Kidney glomerular epithelial cell (primary cell): ENCODE results near the gene NECTIN2.

Source experiments
- DNase-seq: peaks from one replicate; lab custom pipeline; 2025; lab: John Stamatoyannopoulos, UW

NECTIN2 gene

GRCh38 chr19:44845612-44846454 lies at the start of gene NECTIN2:
TSS of gene NECTIN2 (plus strand) at chr19:44846297. CDS start at chr19:44846526, 229 bp downstream.
- peak; percentile 96 for DNase-seq

- DNase-seq = no peak
These were observed 49.4 kb upstream of the NECTIN2 start for GRCh38 chr19:44796701-44797115.

DNA sequence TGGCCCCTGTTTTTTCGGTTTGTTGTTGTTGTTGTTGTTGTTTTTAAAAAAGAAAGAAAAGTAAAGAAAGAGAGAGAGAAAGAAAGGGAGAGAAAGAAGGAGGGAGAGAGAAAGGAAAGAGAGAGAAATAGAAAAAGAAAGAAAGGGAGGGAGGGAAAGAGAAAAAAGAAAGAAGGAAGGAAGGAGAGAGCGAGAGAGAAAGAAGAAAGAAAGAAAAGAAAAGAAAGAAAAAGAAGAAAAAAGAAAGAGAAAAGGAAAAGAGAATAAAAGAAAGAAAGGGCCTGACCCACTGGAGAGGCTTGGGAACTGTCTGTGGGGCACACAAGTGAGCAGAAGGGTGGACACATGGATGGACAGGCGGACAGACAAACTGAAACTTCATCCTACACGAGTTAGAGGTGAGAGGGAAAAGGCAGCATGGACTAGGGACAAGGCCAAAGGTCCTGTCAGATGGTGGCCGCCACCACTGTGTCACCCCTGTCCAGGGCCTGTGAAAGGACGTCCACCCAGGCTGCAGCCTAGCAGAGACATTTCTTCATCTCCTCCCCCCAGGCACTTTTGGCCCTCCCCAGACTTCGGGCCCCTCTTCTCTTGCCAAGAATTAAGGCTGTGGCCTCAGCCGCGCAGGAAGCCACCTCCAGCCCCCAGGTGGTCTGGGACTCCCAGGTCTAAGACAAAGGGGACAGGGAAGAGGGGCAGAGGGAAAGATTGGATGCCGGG lies 46.3 kb upstream of the NECTIN2 start:
- DNase-seq = no peak

DNA sequence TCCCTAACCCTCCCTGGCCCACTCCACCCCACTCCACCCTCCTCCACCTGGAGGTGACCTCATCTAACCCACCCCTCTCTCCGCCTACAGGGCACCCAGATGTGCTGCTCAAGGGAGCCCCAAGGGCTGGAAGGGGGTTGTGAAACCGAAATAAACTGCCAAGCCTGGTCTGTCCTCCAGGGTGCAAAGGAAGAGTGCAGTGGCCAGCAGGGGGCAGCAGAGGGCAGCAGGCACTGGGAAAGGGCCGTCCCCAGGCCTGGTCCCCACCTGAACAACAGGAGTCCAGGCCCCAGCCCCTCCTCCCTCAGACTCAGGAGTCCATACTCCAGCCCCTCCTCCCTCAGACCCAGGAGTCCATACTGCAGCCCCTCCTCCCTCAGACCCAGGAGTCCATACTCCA lies 45.6 kb upstream of the NECTIN2 start:
- peak; percentile 64 for DNase-seq

GRCh38 chr19:44803442-44804428 lies 42.4 kb upstream of the NECTIN2 start:
- no peak for DNase-seq

GRCh38 chr19:44806291-44806690 lies 39.8 kb upstream of the NECTIN2 start:
- DNase-seq = no peak

DNA sequence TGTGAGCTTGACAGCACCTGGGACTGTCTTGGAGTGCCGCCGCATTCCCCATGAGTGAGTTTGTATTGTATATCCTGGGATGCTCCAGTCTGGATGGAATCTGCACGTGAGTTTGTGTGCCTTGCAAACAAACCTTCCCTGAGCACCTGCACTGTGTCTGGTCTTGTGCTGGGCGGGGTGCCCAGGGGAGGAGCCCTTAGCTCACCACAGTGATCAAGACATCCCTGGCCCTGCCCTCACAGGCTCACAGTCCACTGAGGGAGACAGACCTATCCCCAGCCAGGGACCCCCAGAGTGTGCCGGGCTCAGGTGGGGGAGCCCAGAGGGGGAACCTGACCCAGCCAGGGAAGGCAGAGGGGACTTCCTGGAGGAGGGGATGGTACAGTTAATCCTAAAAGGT lies 38.9 kb upstream of the NECTIN2 start:
- no peak for DNase-seq

DNA sequence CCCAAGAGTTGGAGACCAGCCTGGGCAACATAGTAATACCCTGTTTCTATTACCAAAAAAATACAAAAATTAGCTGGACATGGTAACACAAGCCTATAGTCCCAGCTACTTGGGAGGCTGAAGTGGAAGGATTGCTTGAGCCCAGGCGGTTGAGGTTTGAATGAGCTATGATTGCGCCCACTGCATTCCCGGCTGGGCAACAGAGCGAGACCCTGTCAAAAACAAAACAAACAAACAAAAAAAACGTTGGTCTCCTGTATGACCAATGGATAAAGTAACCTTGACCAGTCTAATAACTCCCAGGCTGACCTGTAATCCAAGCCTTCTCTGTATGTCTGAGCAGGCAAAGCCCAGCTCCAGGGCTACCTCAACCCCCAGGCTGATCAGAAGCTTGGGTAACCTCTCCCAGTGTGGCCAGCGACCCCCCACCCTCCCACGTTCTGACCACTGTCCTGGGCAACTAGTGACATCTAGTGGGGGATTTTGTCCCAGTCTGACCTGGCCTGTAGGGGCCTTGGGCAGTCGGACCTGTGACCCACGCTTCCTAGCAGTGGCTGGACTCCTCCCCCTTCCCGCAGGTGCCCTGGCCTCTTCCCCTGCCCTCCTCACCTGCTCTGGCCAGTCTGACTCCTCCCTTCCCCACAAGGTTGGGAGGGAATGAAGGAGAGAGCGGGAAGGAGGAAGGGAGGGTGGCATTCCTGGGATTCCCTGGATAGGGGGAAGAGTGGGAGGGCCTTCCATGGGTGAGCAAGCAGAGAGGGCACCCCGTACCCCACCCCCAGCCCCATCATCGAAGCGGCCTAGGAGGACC lies 38.2 kb upstream of the NECTIN2 start:
- DNase-seq = peak; percentile 57

GRCh38 chr19:44808463-44809371 lies 37.4 kb upstream of the NECTIN2 start, which contains the start of gene BCAM:
TSS of gene BCAM (plus strand) at chr19:44809103. CDS start at chr19:44809125, 22 bp downstream.
- DNase-seq = peak; percentile 50

- no peak for DNase-seq
These were observed 36.4 kb upstream of the NECTIN2 start for GRCh38 chr19:44809577-44810233.

DNA sequence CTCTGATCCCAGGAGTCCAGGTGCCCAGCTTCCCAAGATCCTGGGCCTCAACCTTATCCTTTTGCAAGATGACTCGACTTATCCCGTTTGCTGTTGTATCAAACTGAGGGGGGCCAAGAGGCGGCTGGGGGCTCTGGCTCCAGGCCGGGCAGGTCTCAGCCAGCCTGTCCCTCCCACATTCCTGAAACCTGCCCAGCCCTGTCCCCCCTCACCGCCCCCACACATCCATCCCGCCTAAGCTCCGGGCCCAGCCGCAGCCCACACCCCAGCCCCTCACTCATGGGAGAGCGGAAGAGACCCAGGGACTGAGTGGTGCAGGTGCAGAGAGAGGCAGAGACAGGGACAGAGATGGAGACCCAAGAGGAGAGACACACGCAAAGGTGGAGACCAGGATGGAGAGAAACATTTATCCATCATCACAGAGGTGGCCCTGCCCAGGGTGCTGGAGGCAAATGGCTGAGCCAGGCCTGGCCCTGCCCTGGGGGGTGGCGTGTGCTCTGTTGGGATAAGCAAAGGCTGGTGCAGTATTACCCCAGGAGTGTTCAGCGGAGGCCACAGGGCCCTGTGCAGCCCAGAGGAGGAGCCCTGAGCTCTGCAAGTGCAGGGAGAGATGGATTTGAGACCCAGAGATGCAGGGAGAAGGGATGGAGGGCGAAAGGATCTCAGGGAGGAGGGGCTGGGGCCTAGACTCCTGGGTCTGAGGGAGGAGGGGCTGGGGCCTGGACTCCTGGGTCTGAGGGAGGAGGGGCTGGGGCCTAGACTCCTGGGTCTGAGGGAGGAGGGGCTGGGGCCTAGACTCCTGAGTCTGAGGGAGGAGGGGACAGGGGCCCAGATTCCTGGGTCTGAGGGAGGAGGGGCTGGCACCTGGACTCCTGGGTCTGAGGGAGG lies 35.6 kb upstream of the NECTIN2 start:
- DNase-seq = no peak

DNA sequence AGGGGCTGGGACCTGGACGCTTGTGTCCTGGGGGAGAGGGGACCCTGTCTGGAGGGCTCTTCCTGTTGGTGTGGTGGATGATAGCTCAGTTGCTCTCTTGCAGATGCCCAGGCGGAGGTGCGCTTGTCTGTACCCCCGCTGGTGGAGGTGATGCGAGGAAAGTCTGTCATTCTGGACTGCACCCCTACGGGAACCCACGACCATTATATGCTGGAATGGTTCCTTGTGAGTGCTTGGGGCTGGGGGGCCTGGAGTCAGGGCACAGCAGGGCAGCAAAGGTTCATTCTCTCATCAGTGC lies 35.0 kb upstream of the NECTIN2 start:
- no peak for DNase-seq

GRCh38 chr19:44812142-44812718 lies 33.9 kb upstream of the NECTIN2 start:
- DNase-seq = no peak

- DNase-seq = no peak
These were observed 32.8 kb upstream of the NECTIN2 start for GRCh38 chr19:44813070-44813840.

DNA sequence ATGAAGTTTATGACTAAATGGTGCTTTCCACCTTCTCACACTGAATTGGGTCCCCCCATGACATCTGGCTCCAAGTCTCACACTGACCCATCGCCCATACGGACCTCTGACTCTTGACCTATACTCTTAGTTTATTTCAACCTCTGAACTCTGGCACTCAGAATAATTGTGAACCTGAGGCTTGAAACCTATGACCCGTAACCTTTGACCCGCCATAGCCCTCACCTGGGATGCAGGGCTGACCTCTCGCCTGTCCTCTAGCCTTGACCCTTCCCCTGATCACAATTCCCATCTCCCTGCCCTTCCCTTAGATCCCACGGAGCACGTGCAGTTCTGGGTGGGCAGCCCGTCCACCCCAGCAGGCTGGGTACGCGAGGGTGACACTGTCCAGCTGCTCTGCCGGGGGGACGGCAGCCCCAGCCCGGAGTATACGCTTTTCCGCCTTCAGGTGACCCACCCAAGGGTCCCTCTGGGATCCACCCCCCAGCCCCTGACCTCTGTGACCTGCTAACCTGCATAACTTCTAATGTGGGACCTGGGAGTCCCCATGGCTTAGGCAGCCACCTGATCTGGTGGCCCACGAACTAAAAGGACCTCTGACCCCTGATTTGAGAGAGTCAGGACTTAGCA lies 32.1 kb upstream of the NECTIN2 start:
- DNase-seq = no peak

DNA sequence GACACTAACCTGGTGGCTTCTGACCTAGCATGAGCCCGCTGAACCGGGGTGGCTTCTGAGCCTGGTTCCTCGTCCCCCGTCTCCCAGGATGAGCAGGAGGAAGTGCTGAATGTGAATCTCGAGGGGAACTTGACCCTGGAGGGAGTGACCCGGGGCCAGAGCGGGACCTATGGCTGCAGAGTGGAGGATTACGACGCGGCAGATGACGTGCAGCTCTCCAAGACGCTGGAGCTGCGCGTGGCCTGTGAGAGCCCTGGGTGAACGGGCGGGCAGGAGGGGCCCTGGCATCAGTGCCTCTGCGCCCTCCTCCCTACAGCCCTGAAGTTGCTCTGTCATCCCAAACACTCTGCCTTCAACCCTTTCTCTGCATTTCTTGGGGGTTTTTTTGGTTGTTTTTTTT lies 31.6 kb upstream of the NECTIN2 start:
- DNase-seq = no peak

DNA sequence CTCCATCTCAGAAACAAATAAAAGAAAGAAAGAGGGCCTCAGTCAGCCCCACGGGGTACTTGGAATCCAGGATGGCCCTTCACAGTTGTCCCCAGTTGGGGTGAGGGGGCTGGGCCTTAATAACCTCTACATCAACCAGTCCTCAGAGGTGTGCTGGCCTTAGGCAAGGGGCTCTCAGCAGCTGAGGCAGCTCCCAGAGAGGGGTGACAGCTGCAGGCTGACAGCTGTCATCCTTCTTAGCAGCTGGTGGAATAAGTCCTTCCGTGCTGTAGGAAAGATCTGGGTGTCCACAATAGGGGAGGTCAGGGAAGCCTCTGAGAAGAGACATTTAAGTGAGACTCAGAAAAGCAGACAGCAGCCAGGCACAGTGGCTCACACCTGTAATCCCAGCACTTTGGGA lies 29.8 kb upstream of the NECTIN2 start:
- no peak for DNase-seq
